Spleen (tissue), 11 donors: ENCODE results near the gene RANBP3L. TPM values are rescaled to one million over a fixed set of nuclear protein-coding genes. Genes with fewer than 3 reads are reported as not detected.

Experiments used
- DNase-seq: peaks from one replicate; pipeline ENCODE4 v3.0.0-alpha.2; 2020
- H3K27ac ChIP-seq, 8 donors: fragments of 200-600 bp; sonication (generic) in 7 of 8; 1 replicate in 4 of 8; 2 replicates in 4 of 8; pipeline versions ENCODE4 v1.5.0 to v1.8.0; 2016 to 2021; ENCODE audit warnings: inconsistent platforms in 4 of 8, mild to moderate bottlenecking in 4 of 8, moderate library complexity in 1 of 8
- H3K27me3 ChIP-seq, 7 donors: fragments of 200-600 bp; sonication (generic) in 6 of 7; replicated peaks in 1 of 7; 1 replicate in 4 of 7; 2 replicates in 3 of 7; pipeline versions ENCODE4 v1.5.0 to v1.8.0; 2016 to 2021; ENCODE audit warnings: inconsistent platforms in 3 of 7, mild to moderate bottlenecking in 1 of 7
- H3K36me3 ChIP-seq, 6 donors: fragments of 200-600 bp; sonication (generic) in 5 of 6; 1 replicate in 4 of 6; 2 replicates in 2 of 6; pipeline versions ENCODE4 v1.5.0 to v1.8.0; 2016 to 2021; ENCODE audit warnings: inconsistent platforms in 2 of 6
- H3K4me1 ChIP-seq, 6 donors: fragments of 200-600 bp; sonication (generic) in 5 of 6; 1 replicate in 3 of 6; 2 replicates in 3 of 6; pipeline versions ENCODE4 v1.5.0 to v1.8.0; 2016 to 2021; ENCODE audit warnings: inconsistent platforms in 3 of 6
- H3K4me3 ChIP-seq, 8 donors: fragments of 200-600 bp; sonication (generic) in 7 of 8; 1 replicate in 4 of 8; 2 replicates in 4 of 8; pipeline versions ENCODE4 v1.5.0 to v1.8.0; 2016 to 2021; ENCODE audit warnings: inconsistent platforms in 4 of 8, mild to moderate bottlenecking in 4 of 8, moderate library complexity in 2 of 8
- H3K9me3 ChIP-seq, 8 donors: fragments of 200-600 bp; sonication (generic) in 7 of 8; 1 replicate in 4 of 8; 2 replicates in 4 of 8; pipeline versions ENCODE4 v1.5.0 to v1.8.0; 2016 to 2021; ENCODE audit warnings: inconsistent platforms in 4 of 8
- CTCF ChIP-seq, 11 experiments: fragments of 200-600 bp in 7 of 11; fragments of 450-650 bp in 4 of 11; sonication (generic) in 4 of 11; IDR thresholded peaks in 8 of 11; conservative IDR thresholded peaks in 3 of 11; 1 replicate in 7 of 11; 2 replicates in 4 of 11; pipeline versions ENCODE4 v1.4.0 to v1.8.0; 2016 to 2021; ENCODE audit warnings: antibody characterized with exemption in 11 of 11, inconsistent platforms in 4 of 11, mild to moderate bottlenecking in 1 of 11
- POLR2A ChIP-seq, 3 donors: fragments of 450-650 bp; IDR thresholded peaks; one replicate each; pipeline ENCODE4 v1.5.1; 2017; ENCODE audit warnings: antibody characterized with exemption in 3 of 3, mild to moderate bottlenecking in 1 of 3
- POLR2AphosphoS5 ChIP-seq, 3 donors: sonication (generic); formaldehyde crosslinking; IDR thresholded peaks; one replicate each; pipeline ENCODE4 v1.5.1; 2017; ENCODE audit warnings: antibody characterized with exemption in 3 of 3
- WGBS, 5 donors: extraction: QIAGEN DNeasy Blood & Tissue Kit in 3 of 5; methylation state at CpG; one replicate each; pipeline versions ENCODE4 v1.1.5 to v1.1.7; 2013 to 2018; 5-methylcytosine and 5-hydroxymethylcytosine counted together
- intact Hi-C: fragments of 100-400 bp; cut with DNase I; formaldehyde crosslinking; loops from one replicate; pipeline ENCODE4 v1.15.0; 2023; ENCODE audit warnings: low total_unique reads
- polyA plus RNA-seq, 3 donors: library from polyadenylated mRNA; stranded (reverse); fragments of 200-250 nt; gene quantifications; one replicate each; pipeline ENCODE4 v1.2.1, GENCODE V29; 2013
- total RNA-seq, 7 donors: library from RNA; depleted of rRNA in 3 of 7; stranded (reverse); fragments of >200 nt in 3 of 7; fragmentation: NEBNext Ultra II Directional in 4 of 7; extraction: Animal tissue kit (Norgen Biotek cat#: 25700) in 4 of 7; gene quantifications; one replicate each; pipeline versions ENCODE4 v1.1.0 to v1.2.1, GENCODE V29; 2016 to 2021
- donor health status: healthy with polysubstance abuse.
- donor health status: DM: no; HTN: no; CAD: no; lungs with moderate emphysema.
- donor health status: DM: no; HTN: no; CAD: no.
- donor health status: Bipolar disorder and iron deficiency.
- donor health status: healthy.
- donor health status: DM: no; HTN: no; CAD: no.
- donor health status: DM: yes; HTN: yes; CAD: no.

Gene RANBP3L
- total and polyA plus RNA-seq, 10 donors: 0.02 to 0.97 (median 0.08) TPM; not detected in 6

DNA sequence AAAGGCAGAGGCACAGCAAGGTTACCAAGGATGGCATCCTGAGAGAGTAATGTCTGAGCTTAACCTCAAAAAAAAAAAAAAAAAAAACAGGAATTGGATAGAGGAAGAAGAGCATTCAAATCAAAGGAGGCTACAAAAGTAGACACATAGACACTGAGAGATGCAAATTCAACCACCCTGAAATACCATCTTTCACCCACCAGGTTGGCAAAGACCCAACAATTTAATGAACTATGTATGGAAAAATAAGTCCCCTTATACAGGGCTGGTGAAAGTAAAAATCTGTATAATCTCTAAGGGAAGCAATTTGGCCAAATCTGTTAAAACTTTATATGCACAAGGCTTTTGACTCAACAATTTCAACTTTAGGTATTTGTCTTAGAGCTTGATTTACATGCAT, 64.9 kb downstream of the RANBP3L start:
- Histone ChIP-seq H3K4me1 (peaks cover 13 to 53% (median 40%) of the 10 kb centered on the region in 6 donors), H3K9me3 (no peaks in the 10 kb centered on the region), H3K36me3 (no peaks in the 10 kb centered on the region), H3K27me3 (no peaks in the 10 kb centered on the region), H3K4me3 (no peak overlapping the region), H3K27ac (no peak overlapping the region)
- intact Hi-C loops: loop anchor here (10.0 kb wide), 1 partner anchor 82 kb away; the partner anchor contains the start of genes LMBRD2 and SKP2
- TF ChIP-seq POLR2A (IDR thresholded peaks at IDR 0.05): no peak
- TF ChIP-seq POLR2AphosphoS5 (IDR thresholded peaks at IDR 0.05): no peak
- no peak for TF ChIP-seq CTCF (IDR thresholded peaks at IDR 0.05 in 8 of 11, conservative IDR thresholded peaks at IDR 0.05 in 3 of 11)
- no peak for DNase-seq

- Histone ChIP-seq H3K27ac (no peak overlapping the region), H3K4me1 (peaks cover 0 to 17% (median 8%) of the 10 kb centered on the region in 6 donors), H3K4me3 (no peak overlapping the region), H3K36me3 (no peaks in the 10 kb centered on the region), H3K9me3 (no peaks in the 10 kb centered on the region), H3K27me3 (no peaks in the 10 kb centered on the region)
- WGBS, 5 donors: 76 to 84% (median 78%) methylated on average over 3 of the region's 3 CpGs
- no peak for TF ChIP-seq POLR2A (IDR thresholded peaks at IDR 0.05)
- TF ChIP-seq POLR2AphosphoS5 (IDR thresholded peaks at IDR 0.05): no peak
- no peak for TF ChIP-seq CTCF (IDR thresholded peaks at IDR 0.05 in 8 of 11, conservative IDR thresholded peaks at IDR 0.05 in 3 of 11)
- no peak for DNase-seq
- intact Hi-C loops: loop anchor here (10.0 kb wide), 1 partner anchor 78 kb away; the partner anchor contains the start of genes LMBRD2 and SKP2
Measured at GRCh38 chr5:36232533-36232932, 69.2 kb downstream of the RANBP3L start.

GRCh38 chr5:36230151-36230790, 71.4 kb downstream of the RANBP3L start:
- DNase-seq: no peak
- intact Hi-C loops: loop anchor here (10.0 kb wide), 1 partner anchor 75 kb away; the partner anchor contains the start of genes LMBRD2 and SKP2
- Histone ChIP-seq H3K27me3 (no peaks in the 10 kb centered on the region), H3K9me3 (no peaks in the 10 kb centered on the region), H3K4me1 (no peaks in the 10 kb centered on the region), H3K27ac (no peak overlapping the region), H3K36me3 (peaks cover 0 to 16% (median 7%) of the 10 kb centered on the region in 6 donors), H3K4me3 (no peak overlapping the region)
- 90 to 100% (median 97%) methylated on average over 1 of the region's 1 CpG for WGBS, 5 donors
- TF ChIP-seq POLR2AphosphoS5 (IDR thresholded peaks at IDR 0.05) (no peak), CTCF (IDR thresholded peaks at IDR 0.05 in 8 of 11, conservative IDR thresholded peaks at IDR 0.05 in 3 of 11) (no peak), POLR2A (IDR thresholded peaks at IDR 0.05) (no peak)

- H3K9me3 ChIP-seq: no peaks in the 10 kb centered on the region
- H3K4me3 ChIP-seq: no peak overlapping the region
- H3K27ac ChIP-seq: no peak overlapping the region
- intact Hi-C loops: no loop called here
- DNase-seq: peak; percentile 47
- no peak for TF ChIP-seq POLR2A (IDR thresholded peaks at IDR 0.05)
- no peak for TF ChIP-seq CTCF (IDR thresholded peaks at IDR 0.05 in 8 of 11, conservative IDR thresholded peaks at IDR 0.05 in 3 of 11)
- no peak for TF ChIP-seq POLR2AphosphoS5 (IDR thresholded peaks at IDR 0.05)
- peaks cover 0 to 34% (median 12%) of the 10 kb centered on the region in 6 donors for H3K36me3 ChIP-seq
- WGBS, 5 donors: 96 to 98% (median 98%) methylated on average over 7 of the region's 7 CpGs
- no peaks in the 10 kb centered on the region for H3K4me1 ChIP-seq
- H3K27me3 ChIP-seq: no peaks in the 10 kb centered on the region
Measured at GRCh38 chr5:36228505-36228904, 73.2 kb downstream of the RANBP3L start.
